ENCODE results near the gene TBC1D22A.

DNA sequence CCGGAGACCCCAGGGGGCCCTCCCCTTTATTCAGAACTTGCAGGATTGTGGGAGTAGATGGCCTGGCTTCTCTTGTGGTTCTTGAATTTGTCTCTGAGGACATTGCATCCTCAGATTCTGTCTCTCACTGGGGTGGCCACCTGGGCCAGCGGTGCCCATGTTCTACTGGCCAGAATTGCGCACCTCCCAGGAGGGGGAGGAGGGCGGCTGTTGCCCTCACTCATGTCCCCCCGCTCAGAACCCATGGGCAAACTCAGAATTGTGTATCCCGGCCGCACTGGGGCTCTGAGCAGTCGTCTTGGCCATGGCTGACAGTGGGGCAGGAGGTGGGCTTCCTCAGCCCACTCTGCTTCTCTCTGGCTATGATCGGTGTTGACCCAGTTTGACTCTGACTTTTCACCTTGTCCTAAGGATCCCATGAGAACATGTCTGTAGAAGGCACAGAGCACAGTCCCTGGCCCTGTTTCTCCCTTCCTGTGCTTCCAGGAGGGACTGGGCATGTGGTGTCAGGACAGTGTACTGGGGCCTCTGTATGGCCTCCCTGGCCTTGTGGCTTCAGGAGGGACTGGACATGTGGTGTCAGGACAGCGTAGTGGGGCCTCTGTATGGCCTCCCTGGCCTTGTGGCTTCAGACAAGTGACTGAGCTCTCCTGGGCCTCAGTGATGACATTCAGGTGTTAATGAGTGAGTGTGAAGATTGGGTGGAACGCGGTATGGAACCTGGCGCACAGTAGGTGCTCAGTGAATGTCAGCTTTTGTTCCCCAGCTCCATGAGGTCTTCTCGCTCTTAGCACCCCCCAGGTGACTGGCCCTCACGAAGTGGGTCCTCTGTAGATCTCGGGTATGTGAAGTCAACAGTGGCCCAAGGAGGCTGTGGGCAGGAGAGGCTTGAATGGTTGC is 99.3 kb downstream of the TBC1D22A start:
- TF ChIP-seq, protein P1, sequence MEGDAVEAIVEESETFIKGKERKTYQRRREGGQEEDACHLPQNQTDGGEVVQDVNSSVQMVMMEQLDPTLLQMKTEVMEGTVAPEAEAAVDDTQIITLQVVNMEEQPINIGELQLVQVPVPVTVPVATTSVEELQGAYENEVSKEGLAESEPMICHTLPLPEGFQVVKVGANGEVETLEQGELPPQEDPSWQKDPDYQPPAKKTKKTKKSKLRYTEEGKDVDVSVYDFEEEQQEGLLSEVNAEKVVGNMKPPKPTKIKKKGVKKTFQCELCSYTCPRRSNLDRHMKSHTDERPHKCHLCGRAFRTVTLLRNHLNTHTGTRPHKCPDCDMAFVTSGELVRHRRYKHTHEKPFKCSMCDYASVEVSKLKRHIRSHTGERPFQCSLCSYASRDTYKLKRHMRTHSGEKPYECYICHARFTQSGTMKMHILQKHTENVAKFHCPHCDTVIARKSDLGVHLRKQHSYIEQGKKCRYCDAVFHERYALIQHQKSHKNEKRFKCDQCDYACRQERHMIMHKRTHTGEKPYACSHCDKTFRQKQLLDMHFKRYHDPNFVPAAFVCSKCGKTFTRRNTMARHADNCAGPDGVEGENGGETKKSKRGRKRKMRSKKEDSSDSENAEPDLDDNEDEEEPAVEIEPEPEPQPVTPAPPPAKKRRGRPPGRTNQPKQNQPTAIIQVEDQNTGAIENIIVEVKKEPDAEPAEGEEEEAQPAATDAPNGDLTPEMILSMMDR (conservative IDR thresholded peaks at IDR 0.05; ENCODE audit: low read depth, low read length): no peak
- no peak for TF ChIP-seq EZH2phosphoT487 (IDR thresholded peaks at IDR 0.05; ENCODE audit: borderline replicate concordance, low read length)
- TF ChIP-seq EZH2 (IDR thresholded peaks at IDR 0.05; ENCODE audit: low read length, unreplicated experiment): no peak

Data from PC-3 (cell line).